Heart right ventricle (tissue), 16 donors: Measurements from ENCODE around the gene ZNF576. TPM values are rescaled to one million over a fixed set of nuclear protein-coding genes. Genes with fewer than 3 reads are reported as not detected.

ENCODE experiments used
- ATAC-seq, 8 donors: fragments of 200-7000 bp; cut with Tn5 transposase; one replicate each; pipeline ENCODE4 v1.9.1; 2020; ENCODE audit warnings: mild to moderate bottlenecking in 8 of 8, moderate library complexity in 8 of 8, moderate number of reproducible peaks in 1 of 8
- DNase-seq, 2 donors: peaks; one replicate each; pipeline ENCODE4 v3.0.0-alpha.2; 2020
- H3K27ac ChIP-seq, 10 donors: fragments of 200-600 bp; sonication (generic) in 2 of 10; one replicate each; pipeline versions ENCODE4 v1.5.0 to v1.8.0; 2020 to 2022; ENCODE audit warnings: mild to moderate bottlenecking in 3 of 10
- H3K27me3 ChIP-seq, 7 donors: fragments of 200-600 bp; one replicate each; pipeline ENCODE4 v1.8.0; 2021 to 2022; ENCODE audit warnings: mild to moderate bottlenecking in 2 of 7
- H3K36me3 ChIP-seq, 9 donors: fragments of 200-600 bp; sonication (generic) in 1 of 9; one replicate each; pipeline versions ENCODE4 v1.5.0 to v1.8.0; 2020 to 2022; ENCODE audit warnings: mild to moderate bottlenecking in 2 of 9
- H3K4me1 ChIP-seq, 9 donors: fragments of 200-600 bp; sonication (generic) in 1 of 9; one replicate each; pipeline versions ENCODE4 v1.5.0 to v1.8.0; 2020 to 2022; ENCODE audit warnings: mild to moderate bottlenecking in 4 of 9
- H3K4me3 ChIP-seq, 10 donors: fragments of 200-600 bp; sonication (generic) in 2 of 10; one replicate each; pipeline versions ENCODE4 v1.5.0 to v1.8.0; 2020 to 2022; ENCODE audit warnings: mild to moderate bottlenecking in 7 of 10, moderate library complexity in 2 of 10
- H3K9me3 ChIP-seq, 11 donors: fragments of 200-600 bp in 10 of 11; sonication (generic) in 2 of 11; one replicate each; pipeline versions ENCODE4 v1.5.0 to v1.8.0; 2013 to 2022; ENCODE audit warnings: mild to moderate bottlenecking in 2 of 11, control low read depth in 1 of 11, moderate library complexity in 1 of 11
- CTCF ChIP-seq, 9 donors: fragments of 200-600 bp; sonication (generic) in 2 of 9; IDR thresholded peaks; one replicate each; pipeline versions ENCODE4 v1.5.0 to v1.8.0; 2021 to 2022; ENCODE audit warnings: antibody characterized with exemption in 9 of 9, mild to moderate bottlenecking in 5 of 9, moderate library complexity in 1 of 9
- WGBS, 2 donors: extraction: QIAGEN DNeasy Blood & Tissue Kit; methylation state at CpG; one replicate each; pipeline ENCODE4 v1.1.7; 2013; ENCODE audit warnings: inconsistent platforms in 1 of 2; 5-methylcytosine and 5-hydroxymethylcytosine counted together
- intact Hi-C, 10 donors: fragments of 100-400 bp; cut with DNase I; formaldehyde crosslinking; loops; one replicate each; pipeline versions ENCODE4 v1.11.1 to v1.14.2; 2022
- polyA plus RNA-seq, 2 donors: library from polyadenylated mRNA; stranded (reverse); fragments of 200-250 nt; gene quantifications; one replicate each; pipeline ENCODE4 v1.2.3, GENCODE V29; 2013
- total RNA-seq, 10 donors: library from RNA; stranded (reverse); fragmentation: NEBNext Ultra II Directional in 3 of 10; extraction: Animal tissue kit (Norgen Biotek cat#: 25700) in 3 of 10; gene quantifications; one replicate each; pipeline versions ENCODE4 v1.2.1 to v1.2.4, GENCODE V29; 2021 to 2023
- donor health status: Arrhythmogenic right ventricular cardiomyopathy.
- donor health status: ischemic (EF 13 %, LVEDD 7.1; RV severe dilation, severe dysfunction).
- donor health status: healthy with polysubstance abuse.
- donor health status: DM: no; HTN: yes; CAD: no.
- donor health status: DM: no; HTN: no; CAD: no.
- donor health status: ischemic (EF 25% LVEDD 6.9; RV normal size, moderate dysfunction).
- donor health status: ischemic (EF 25% LVEDD 5.7; RV mildly dilated, moderate dysfunction).
- donor health status: healthy.
- donor health status: DM: yes; HTN: yes; CAD: no.
- donor health status: Ischemic cardiomyopathy.
- donor health status: ischemic (EF 35%, LVEDD 5.7; RV mildly dilated, moderate dysfunction).
- donor health status: nonischemic (EF 11% LVEDD 7.7; RV severe dilation, severe dysfunction).
- donor health status: DM: yes; HTN: yes; CAD: no.
- donor health status: PGD.
- donor health status: ischemic (EF 29% LVEDD 5.4; RV normal size, mild dysfunction).
- donor health status: nonischemic (EF 23%, LVEDD 6.1; RV moderate dilation, normal function).

The ZNF576 gene
- total and polyA plus RNA-seq, 12 donors = 6.7 to 20.9 (median 12.7) TPM

GRCh38 chr19:43552198-43552450, 44.3 kb upstream of the ZNF576 start:
- DNase-seq (no peak), ATAC-seq (no peak)
- WGBS, 2 donors = 71 to 82% methylated on average over 3 of the region's 3 CpGs
- H3K27me3 ChIP-seq = no peaks in the 10 kb centered on the region
- H3K9me3 ChIP-seq = no peaks in the 10 kb centered on the region
- no peaks in the 10 kb centered on the region for H3K4me1 ChIP-seq
- no peak overlapping the region for H3K4me3 ChIP-seq
- TF ChIP-seq CTCF (IDR thresholded peaks at IDR 0.05) = no peak
- H3K27ac ChIP-seq = no peak overlapping the region
- intact Hi-C loops = loop anchor here in 3 of 10 donors (10.0 kb wide), 3 partner anchors 93 to 233 kb away; partner anchors contain the start of gene KCNN4 (in 1 of the 3)
- peaks cover 4 to 86% (median 19%) of the 10 kb centered on the region in 9 donors for H3K36me3 ChIP-seq

- Histone ChIP-seq H3K36me3 (peaks cover 4 to 87% (median 19%) of the 10 kb centered on the region in 9 donors), H3K4me1 (no peaks in the 10 kb centered on the region), H3K4me3 (no peak overlapping the region), H3K27me3 (no peaks in the 10 kb centered on the region), H3K9me3 (no peaks in the 10 kb centered on the region), H3K27ac (no peak overlapping the region)
- intact Hi-C loops = loop anchor here in 3 of 10 donors (10.0 kb wide), 3 partner anchors 92 to 232 kb away; partner anchors contain the start of gene KCNN4 (in 1 of the 3)
- no peak for TF ChIP-seq CTCF (IDR thresholded peaks at IDR 0.05)
- 81% methylated on average over 3 of the region's 3 CpGs for WGBS, 2 donors
- ATAC-seq = no peak
- DNase-seq = no peak
Measured at GRCh38 chr19:43552616-43553015, 43.8 kb upstream of the ZNF576 start.

GRCh38 chr19:43553656-43554055, 42.7 kb upstream of the ZNF576 start:
- intact Hi-C loops = loop anchor here in 3 of 10 donors (10.0 kb wide), 3 partner anchors 91 to 231 kb away; partner anchors contain the start of gene KCNN4 (in 1 of the 3)
- no peak for TF ChIP-seq CTCF (IDR thresholded peaks at IDR 0.05)

GRCh38 chr19:43554317-43554895, 42.0 kb upstream of the ZNF576 start:
- Histone ChIP-seq H3K4me1 (no peaks in the 10 kb centered on the region), H3K36me3 (peaks cover 4 to 94% (median 19%) of the 10 kb centered on the region in 9 donors), H3K27me3 (no peaks in the 10 kb centered on the region), H3K4me3 (no peak overlapping the region), H3K27ac (no peak overlapping the region), H3K9me3 (no peaks in the 10 kb centered on the region)
- no peak for TF ChIP-seq CTCF (IDR thresholded peaks at IDR 0.05)
- DNase-seq = no peak
- WGBS, 2 donors = 97% methylated on average over 15 of the region's 15 CpGs
- ATAC-seq = no peak
- intact Hi-C loops = loop anchor here in 3 of 10 donors (10.0 kb wide), 3 partner anchors 90 to 230 kb away; partner anchors contain the start of gene KCNN4 (in 1 of the 3)

More at GRCh38 chr19:43553656-43554055, 42.7 kb upstream of the ZNF576 start:
- no peak overlapping the region for H3K27ac ChIP-seq
- H3K9me3 ChIP-seq = no peaks in the 10 kb centered on the region
- H3K4me3 ChIP-seq = no peak overlapping the region
- H3K27me3 ChIP-seq = no peaks in the 10 kb centered on the region
- 81 to 84% methylated on average over 4 of the region's 4 CpGs for WGBS, 2 donors
- DNase-seq (no peak), ATAC-seq (no peak)
- H3K36me3 ChIP-seq = peaks cover 4 to 94% (median 19%) of the 10 kb centered on the region in 9 donors
- H3K4me1 ChIP-seq = no peaks in the 10 kb centered on the region
